AG09309 (cell line): ENCODE measurements around the gene KLF15.

Experiments
- DNase-seq: peaks from one replicate; pipeline ENCODE4 v3.0.0-alpha.2; 2010; ENCODE audit warnings: low read depth
- H3K4me3 ChIP-seq: 2 replicates; pipeline ENCODE4 v1.5.1; 2011; ENCODE audit warnings: mild to moderate bottlenecking, low read depth, low read length, moderate library complexity; ENCODE audit not compliant: control insufficient read depth
- TF ChIP-seq, protein P1 (sequence below): IDR thresholded peaks from 2 replicates; pipeline ENCODE4 v1.5.1; 2011; ENCODE audit warnings: mild to moderate bottlenecking, low read depth, low read length, inconsistent platforms; ENCODE audit not compliant: insufficient read depth, control insufficient read depth; ENCODE audit errors: missing control alignments

Gene KLF15

DNA sequence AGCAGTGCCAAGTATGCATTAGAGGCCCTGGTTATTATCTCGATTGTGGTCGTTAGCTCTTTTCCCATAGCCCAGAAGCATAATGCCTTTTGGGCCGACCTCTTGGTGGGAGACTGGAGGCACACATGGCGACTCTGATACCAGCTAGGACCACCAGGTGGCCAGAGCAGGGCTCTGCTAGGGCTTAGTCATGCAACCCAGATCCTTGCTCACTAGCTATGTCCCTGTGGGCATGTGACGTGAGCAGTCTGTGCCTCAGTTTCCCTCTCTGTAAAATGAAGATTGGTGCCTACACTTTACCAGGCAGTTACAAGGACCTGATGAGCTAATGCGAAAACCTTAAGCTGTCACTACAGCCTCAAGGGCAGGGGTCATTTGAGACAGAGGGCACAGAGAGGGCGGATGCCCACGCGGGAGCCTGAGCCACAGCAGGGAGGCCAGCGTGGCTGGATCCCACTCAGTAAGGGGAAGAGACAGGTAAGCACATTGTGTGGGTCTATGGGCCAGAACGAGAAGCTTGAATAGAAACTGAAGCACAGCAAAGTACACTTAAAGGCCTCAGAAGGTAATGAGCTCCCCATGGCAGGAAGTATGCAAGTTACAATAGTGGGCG is 8.8 kb downstream of the KLF15 start:
- TF ChIP-seq, protein P1, sequence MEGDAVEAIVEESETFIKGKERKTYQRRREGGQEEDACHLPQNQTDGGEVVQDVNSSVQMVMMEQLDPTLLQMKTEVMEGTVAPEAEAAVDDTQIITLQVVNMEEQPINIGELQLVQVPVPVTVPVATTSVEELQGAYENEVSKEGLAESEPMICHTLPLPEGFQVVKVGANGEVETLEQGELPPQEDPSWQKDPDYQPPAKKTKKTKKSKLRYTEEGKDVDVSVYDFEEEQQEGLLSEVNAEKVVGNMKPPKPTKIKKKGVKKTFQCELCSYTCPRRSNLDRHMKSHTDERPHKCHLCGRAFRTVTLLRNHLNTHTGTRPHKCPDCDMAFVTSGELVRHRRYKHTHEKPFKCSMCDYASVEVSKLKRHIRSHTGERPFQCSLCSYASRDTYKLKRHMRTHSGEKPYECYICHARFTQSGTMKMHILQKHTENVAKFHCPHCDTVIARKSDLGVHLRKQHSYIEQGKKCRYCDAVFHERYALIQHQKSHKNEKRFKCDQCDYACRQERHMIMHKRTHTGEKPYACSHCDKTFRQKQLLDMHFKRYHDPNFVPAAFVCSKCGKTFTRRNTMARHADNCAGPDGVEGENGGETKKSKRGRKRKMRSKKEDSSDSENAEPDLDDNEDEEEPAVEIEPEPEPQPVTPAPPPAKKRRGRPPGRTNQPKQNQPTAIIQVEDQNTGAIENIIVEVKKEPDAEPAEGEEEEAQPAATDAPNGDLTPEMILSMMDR: no peak
- no peak for DNase-seq

DNA sequence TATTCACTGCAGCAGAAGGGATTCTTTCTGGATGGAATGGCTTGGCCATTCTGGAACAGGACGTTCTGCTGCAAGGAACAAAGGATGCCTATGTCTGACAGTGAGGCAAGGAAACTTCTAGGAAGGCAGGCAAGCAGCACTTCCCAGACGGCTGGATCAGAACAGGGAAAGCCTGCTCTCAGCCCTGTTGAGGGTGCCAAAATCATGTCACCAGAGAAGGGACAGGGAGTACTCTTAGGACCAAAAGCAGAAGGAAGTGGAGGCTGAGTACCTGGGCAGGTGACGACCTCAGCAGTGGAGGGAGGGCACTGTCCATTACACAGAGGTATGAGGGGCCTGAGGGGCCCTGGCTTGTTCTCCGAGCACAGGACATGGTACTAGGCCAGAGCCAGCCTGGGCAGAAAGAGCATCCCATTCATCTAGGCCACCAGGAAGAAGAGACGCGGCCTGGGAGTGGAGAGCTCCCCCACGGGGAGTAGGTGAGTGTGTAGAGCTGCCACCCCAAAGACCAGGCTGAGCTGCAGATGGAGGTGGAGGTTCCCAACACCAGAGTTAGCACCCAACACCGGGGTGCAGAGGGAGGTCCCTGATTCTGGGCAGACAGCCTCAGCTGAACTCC is 9.6 kb downstream of the KLF15 start:
- TF ChIP-seq, protein P1: no peak
- H3K4me3 ChIP-seq: no peak overlapping the region
- DNase-seq: no peak

More for the DNA sequence above, 8.8 kb downstream of the KLF15 start:
- no peak overlapping the region for H3K4me3 ChIP-seq

DNA sequence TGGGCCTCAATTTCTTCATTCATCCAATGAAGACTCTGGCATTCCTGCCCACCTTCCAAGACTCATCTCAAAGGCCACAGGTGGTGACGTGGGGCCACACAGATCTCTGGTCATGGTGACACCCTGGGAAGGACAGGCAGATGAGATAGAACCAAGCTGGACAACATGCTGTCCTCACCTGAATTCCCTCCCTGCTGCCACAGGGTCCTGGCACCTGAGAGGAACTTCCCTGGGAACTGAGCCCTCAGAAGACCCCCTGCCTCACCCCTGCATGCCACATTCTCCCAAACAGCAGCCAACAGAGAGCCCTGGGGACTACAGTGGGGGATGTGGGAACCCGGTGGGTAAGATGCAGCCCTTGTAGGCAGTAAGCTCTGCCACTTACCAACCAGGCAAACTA is 10.7 kb downstream of the KLF15 start:
- TF ChIP-seq, protein P1: no peak

DNA sequence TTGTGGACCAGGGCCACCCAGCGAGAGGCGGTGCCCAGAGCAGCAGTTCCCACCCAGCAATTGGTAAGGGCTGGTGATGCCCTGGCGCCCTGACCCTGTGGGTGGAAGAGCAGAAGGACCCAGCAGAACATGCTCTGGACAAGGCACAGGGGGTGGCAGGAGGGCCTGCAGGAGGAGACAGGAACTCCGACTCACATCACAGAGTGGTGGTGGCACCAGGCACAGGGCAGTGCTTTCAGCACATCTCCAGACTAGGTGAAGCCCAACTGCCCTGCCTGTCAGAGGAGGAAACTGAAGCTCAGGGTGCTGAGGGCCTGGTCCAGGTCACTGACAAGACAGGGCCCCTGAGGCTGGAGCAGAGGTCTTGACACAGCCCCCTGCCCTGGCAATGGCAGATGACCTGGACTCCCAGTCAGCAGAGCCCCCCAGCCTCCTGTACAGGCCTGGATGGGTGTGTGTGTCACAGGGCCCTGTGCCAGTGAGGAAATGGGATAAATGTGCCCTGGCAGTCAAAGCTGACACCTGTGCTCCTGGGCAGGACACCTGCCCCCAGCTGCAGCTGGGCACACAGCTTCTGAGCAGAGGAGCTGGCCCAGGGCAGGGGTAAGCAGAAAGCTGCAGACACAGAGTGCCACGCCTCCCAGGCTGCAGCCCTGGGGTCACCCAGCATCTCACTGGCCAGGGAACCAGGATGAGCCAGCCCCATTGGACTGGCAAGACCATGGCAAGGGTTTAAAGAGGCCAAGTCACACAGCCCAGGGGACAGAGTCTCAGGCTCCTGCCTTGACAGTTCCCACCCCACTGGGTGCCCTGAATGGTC is 11.4 kb downstream of the KLF15 start:
- H3K4me3 ChIP-seq: no peak overlapping the region
- DNase-seq: no peak
- TF ChIP-seq, protein P1: no peak

More for the DNA sequence above, 10.7 kb downstream of the KLF15 start:
- DNase-seq: no peak
- no peak overlapping the region for H3K4me3 ChIP-seq

DNA sequence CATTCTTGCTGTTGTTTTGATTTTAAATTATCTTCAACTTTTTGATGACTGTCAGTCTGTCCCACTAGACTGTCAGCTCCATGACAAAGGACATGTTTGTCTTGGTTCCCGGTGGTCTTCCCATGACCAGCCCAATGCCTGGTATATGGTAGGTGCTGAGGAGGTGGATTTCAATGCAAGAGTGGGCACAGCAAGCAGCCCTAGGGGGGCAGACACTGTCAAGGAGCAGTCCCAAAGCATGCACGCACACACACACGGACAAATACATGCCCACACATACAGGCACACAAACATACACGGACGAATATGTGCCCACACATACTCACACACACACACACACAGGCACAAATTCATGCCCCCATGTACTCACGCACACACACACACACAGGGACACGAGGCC is 12.0 kb downstream of the KLF15 start:
- no peak overlapping the region for H3K4me3 ChIP-seq
- no peak for DNase-seq
- TF ChIP-seq, protein P1: no peak

DNA sequence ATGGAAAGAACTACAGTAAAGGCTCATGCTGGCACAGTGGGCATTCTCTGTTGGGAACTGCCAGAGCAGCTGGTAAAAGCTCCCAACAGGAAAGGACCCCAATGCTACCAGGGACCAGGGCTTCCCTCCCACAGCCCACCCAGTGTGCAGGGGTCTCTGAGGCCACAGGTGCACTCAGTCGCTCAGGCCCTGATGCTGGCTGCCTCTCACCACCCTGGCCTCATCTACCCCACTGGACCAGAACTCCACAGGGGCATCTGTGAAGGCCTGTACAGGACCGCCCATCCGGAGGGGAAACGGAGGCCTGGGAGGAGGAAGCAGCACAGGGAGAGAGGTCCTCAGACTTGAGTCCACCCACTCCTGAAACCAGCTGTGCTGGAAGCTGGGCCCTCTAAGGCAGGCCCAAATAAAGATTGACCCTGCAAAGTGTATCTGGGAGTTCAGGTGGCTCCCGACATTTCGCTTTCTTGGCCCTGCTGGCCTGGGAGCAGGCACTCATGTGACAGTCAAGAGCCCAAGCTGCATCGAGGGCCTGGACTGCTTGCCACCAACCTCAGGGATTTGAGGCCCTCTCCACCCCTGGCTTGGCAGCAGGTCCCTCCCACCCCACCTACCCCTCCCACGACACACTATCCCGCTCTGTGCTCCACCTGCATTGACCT is 12.7 kb downstream of the KLF15 start:
- no peak overlapping the region for H3K4me3 ChIP-seq
- DNase-seq: no peak
- TF ChIP-seq, protein P1: no peak
